Measurements from ENCODE around the gene NSD2. TPM values are rescaled to one million over a fixed set of nuclear protein-coding genes. Genes with fewer than 3 reads are reported as not detected.
"Not testable (repeated sequence)": the region's sequence is repeated elsewhere in the genome, so short reads cannot be mapped to it uniquely, and the experiment has no call there.

Gene NSD2
- total RNA-seq, 1 donor from 2014 or later, result 237 TPM

GRCh38 chr4:2031161-2031560 lies 160.0 kb downstream of the NSD2 start:
- intact Hi-C loops (cut with micrococcal nuclease), result not testable (repeated sequence)

Other genes with a start within 250 kb of the NSD2 start
- gene FAM53A, start 187.1 kb upstream of the NSD2 start, total RNA-seq, result 0.95 and 2.7 TPM in 2 replicates
- gene SLBP, start 159.1 kb upstream of the NSD2 start, total RNA-seq, result 132 TPM in 2 replicates
- 21.5 and 23.6 TPM in 2 replicates for gene TMEM129, start 150.1 kb upstream of the NSD2 start, total RNA-seq
- gene TACC3, start 149.9 kb upstream of the NSD2 start, total RNA-seq, result 220 and 221 TPM in 2 replicates
- gene FGFR3, start 78.1 kb upstream of the NSD2 start, total RNA-seq, result 0.30 and 0.91 TPM in 2 replicates
- 63.5 and 64.1 TPM in 2 replicates for gene LETM1, start 15.2 kb upstream of the NSD2 start, total RNA-seq
- 37.3 and 40.3 TPM in 2 replicates for gene NELFA, start 137.6 kb downstream of the NSD2 start, total RNA-seq
- 1.8 and 2.0 TPM in 2 replicates for gene NAT8L, start 187.9 kb downstream of the NSD2 start, total RNA-seq

All from T-helper 2 cell treated with Interferon-gamma antibody and Interleukin-4, amounts not matched to agents 100 ng/mL and 5 ng/mL, for 36 hours (primary cell).